Fibroblast of skin of abdomen (primary cell): Measurements from ENCODE around the gene KCNJ6.
"Not testable (repeated sequence)": the region's sequence is repeated elsewhere in the genome, so short reads cannot be mapped to it uniquely, and the experiment has no call there.

Experiments used
- DNase-seq: peaks from one replicate; pipeline ENCODE4 v3.0.0-alpha.2; 2013

Gene KCNJ6

DNA sequence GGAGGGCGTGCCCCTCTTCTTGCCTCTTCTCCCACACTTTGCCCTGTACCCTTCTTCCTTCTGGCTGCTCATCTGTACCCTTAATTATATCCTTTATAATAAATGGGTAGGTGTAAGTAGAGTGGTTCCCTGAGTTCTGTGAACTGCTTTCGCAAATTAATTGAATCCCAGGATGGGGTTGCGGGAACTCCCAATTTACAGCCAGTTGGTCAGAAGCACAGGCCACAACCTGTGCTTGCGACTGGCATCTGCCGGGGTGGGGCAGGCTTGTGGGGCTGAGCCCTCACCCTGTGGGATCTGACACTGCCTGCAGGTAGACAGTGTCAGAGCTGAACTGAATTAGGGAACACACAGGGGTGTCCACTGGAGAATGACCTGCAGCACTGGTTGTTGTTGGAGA lies 244.9 kb downstream of the KCNJ6 start:
- DNase-seq = no peak

DNA sequence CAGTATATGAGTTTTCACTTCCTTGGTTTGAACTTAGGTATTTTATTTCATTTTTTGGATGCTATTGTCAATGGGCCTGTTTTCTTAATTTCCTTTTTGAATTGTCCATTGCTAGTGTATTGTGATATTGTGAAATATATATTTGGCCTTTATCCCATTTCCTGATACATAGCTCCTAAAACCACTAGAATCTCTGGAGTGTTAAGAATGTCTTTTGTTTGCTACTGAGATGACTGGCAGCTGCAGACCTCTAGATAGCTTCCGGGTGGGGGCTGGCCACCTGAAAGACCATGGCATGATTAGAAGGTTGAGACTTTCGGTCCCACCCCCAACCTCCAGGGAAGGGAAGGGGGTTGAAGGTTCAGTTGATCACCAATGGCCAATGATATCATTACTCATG lies 245.4 kb downstream of the KCNJ6 start:
- peak; percentile 84 for DNase-seq

DNA sequence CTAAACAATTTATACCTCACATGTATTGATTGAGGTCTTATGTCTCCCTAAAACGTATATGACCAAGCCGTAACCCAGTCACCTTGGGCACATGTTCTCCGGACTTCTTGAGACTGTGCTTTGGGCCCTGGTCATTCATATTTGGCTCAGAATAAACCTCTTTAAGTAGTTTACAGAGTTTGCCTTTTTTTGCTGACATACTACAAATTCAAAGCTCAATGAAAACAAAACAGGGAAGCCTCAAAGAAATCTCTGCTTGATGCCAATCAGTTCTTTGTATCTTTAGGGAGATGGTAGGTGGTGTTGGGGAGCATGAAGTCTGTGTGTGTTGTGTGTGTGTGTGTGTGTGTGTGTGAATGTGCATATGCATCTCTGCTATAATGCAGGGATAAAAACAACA lies 247.0 kb downstream of the KCNJ6 start:
- no peak for DNase-seq

DNA sequence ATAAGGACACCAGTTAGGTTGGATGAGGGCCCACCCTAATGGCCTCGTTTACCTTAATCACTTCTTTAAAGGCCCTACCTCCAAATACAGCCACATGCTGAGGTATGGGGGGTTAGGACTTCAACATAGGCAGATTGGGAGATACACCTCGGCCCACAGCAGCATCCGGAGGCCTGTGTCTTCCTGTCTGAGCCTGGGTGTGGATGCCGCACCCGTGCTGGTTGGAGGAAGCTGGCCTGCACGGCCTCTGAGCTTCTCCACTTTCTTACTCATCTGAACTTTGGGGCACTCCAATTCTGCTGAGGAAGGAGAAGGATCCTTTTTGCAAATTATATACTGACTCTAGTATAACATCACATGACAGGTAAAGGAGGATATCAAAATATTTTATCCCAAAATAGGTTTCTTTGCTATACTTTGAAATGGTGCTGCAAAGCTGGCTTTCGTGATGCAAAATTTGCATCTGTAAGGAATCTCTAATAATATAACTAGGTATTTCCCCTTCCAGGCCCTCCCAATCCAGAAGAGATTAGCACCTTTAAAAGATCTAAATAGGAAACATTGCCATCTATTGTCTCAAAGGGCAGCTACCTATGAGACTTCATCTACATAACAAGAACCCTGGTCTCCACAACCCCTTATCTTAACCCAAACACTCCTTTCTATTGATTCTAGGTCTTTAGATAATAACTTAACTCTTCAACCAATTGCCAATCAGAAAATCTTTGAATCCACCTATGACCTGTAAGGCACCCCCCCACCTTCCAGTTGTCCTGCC lies 247.6 kb downstream of the KCNJ6 start:
- DNase-seq = no peak

DNA sequence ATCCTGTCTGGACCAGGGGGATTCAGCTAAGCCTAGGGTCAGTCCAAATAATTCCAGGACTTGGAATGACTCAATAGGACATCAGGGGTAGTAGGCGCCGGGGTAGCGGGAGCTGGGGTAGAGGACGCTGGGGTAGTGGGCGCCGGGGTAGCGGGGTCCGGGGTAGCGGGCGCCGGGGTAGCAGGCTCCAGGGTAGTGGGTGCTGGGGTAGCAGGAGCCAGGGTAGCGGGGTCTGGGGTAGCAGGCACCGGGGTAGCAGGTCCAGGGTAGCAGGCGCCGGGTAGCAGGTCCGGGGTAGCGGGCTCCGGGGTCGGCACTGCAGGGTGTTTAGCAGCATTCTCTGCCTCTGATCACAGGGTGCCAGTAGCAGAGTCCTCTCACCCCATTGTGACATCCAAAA lies 248.9 kb downstream of the KCNJ6 start:
- DNase-seq = no peak

DNA sequence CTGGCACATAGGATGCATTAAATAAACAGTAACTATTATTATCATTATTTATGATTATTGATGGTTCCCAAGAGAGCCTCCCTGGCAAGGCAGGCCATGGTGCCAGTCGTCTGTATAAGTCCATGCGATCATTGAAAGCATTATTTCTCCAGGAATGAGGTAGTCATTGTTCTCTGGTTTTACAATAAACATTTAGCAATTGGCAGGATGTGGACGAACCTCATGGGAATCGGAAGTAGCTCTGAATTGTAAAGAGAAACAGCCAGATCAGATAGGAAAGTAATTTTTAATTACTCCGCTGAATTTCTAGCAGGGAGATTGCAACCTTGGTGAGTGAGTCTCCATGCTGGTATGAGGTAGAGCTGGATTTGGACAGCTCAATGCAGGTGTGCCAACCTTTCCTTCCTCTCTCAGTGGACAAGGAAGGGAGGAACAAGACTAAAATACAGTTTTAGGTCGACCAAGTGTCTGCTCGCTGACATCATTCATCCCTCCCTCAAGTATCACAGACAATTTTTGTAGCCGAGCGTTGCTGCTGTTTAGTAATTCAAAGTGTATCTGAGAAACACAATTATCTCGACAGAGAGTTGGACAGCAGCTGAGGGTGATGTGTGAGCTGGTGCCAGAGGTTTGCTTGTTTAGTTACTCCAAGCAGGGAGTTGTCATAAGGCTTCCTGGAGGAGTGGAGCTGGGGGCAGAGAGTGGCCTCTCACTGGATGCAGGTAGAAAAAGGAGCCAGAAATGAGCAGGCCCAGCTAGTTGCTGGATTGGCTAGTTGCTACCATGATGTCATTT lies 250.8 kb downstream of the KCNJ6 start:
- DNase-seq = no peak

DNA sequence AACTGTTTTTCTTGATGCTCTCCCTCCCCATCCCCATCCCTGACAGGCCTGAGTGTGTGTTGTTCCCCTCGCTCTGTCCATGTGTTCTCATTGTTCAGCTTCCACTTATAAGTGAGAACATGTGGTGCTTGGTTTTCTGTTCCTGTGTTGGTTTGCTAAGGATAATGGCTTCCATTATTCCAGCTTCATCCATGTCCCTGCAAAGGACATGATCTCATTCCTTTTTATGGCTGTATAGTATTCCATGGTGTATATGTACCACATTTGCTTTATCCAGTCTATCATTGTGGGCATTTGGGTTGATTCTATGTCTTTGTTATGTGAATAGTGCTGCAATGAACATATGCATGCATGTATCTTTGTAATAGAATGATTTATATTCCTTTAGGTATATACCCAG lies 254.0 kb downstream of the KCNJ6 start:
- DNase-seq = not testable (repeated sequence)

DNA sequence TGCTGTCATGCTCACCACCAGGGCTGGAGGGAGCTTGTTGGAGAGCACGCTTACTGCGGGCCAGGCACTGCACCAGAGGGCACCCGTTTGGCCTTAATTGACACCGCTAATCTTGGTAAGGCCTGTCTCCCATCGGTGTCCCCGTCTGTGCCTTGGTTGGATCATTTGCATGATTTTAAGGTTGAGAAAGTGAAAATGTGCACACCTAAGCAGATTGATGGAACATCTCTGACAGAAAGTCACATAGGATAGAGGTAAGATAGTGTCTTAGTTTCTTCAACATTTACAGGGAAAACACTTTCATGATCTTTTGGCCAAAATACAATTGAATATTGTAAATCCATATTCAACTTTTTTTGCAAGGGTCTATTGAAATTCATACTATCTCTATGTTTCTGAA lies 255.5 kb downstream of the KCNJ6 start:
- no peak for DNase-seq

DNA sequence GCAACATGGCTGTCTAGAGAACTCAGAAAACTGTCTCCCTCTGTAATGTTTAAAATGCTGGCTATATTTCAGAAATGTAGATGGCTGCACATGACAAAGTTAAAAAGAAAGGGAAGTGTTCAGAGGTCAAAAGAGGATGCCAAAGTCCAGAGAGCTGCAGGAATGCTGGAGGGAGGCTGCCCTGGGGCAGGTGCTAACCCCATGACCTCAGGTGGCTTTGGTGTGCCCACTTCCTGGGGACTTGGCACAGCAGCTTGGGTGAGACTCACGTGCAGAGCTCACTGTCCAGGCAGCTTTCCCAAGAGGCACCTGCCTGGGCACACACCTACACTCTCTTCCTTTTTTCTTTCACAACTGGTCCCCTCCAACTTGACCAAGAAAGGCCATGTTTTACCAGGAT lies 256.4 kb downstream of the KCNJ6 start:
- DNase-seq = no peak

DNA sequence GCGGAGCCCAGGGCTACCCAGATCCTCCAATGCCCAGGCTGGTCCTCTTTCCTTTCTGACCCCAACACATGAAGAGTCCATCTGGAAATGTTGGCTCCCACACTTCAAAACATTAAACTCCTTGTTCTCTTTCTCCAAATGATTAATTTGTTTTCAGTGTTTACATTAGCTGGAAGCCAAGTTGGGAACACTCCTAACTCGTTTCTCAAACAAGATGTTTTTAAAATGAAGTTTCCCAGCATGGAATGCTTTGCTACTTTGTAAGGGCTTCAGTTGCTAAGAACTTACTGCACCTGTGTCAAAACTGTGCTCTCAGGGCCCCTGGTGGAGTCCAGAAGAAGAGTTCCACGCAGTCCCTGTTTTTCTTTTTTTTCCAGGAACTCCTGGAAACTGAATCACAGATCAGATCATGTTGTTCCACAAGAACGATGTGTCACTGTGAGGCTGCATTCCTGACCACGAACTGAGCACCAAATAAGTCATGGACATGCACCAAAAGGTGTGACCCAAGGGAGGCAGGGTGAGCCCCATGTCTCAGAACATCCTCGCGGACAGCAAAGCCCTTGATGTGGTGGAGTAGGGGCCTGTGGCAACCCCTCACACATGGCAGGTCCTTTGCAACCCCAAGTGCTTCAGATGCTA lies 257.3 kb downstream of the KCNJ6 start:
- peak; percentile 70 for DNase-seq

DNA sequence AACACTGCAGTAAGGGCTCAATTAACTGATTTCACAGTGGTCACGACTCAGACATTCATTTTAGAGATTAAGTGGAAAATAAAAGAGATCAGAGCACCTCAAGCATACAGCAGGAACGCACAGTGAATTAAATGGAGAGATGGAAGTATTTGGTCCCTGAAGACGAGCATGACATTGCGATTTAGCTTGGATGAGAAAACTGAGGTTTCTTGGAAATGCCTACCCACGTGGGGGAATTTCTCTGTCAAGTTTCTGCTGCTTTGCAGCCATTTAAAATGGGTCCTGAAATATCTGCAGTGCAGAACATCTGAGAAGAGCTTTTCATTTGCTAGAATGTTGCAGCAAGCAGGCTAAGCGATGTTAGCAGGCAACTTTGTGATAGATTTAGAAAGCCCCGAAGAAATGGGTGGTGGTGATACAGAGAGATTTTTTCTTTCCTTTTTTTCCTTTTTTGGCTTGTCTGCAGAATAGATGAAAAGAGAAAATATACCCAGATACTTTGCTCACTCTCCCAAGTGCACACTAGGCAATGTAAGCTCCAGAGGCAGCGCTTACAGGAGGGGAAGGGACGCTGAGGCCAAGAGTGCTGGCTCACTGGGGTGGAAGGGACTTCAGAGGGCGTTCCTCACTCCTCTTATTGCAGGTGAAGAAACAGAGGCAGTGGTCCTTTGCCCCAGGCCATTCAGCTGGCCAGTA lies 258.0 kb downstream of the KCNJ6 start:
- no peak for DNase-seq

DNA sequence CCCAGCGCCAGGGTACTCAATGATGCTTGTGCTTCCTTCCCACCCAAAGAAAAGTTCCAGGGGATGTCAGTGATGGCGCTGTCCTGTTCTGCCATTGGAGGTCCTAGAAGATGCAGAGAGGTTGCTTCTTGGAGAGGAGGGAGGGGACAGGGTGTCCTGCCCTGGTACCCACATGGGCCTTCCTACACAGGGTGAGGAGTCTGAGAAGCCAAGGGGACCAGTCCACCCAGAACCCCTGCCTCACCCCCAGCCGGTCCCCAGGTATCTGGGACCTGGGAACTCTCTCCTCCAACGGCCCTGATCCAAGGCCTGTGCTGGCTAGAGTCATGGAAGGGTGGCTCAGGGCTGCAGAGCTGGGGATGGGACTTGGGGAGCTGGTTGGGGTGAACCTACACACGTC lies 259.4 kb downstream of the KCNJ6 start:
- no peak for DNase-seq

DNA sequence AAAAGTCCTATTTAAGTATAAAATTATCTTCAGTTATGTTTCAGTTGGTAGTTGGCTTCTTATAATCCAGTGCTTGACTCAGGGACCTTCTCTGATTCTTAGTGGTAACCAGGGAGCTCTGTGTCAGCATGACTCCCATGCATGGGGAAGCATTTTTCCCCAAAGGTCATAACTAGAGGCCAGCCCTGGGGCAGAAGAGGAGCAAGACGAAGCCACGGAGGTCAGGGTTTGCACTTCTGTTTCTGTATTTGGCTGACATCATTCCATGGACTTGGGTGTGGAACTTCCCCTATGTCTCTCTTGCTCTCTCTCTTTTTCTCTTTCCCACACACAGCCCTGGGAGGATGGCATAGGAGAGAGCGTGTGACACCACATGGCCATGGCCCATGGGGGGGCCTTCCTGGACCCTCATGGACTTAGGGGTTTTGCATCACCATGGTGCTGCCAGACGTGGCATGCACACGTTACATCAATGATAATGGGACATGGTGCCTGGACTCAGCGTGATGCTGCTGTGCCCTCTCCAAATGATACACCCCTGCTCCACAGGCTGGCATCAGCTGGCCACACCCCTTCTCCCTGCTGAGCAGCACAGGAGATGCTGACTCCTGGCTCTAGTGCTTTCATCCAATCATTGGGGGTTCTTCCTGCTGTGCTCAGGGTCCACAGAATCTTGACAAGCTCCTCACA lies 260.5 kb downstream of the KCNJ6 start:
- no peak for DNase-seq

DNA sequence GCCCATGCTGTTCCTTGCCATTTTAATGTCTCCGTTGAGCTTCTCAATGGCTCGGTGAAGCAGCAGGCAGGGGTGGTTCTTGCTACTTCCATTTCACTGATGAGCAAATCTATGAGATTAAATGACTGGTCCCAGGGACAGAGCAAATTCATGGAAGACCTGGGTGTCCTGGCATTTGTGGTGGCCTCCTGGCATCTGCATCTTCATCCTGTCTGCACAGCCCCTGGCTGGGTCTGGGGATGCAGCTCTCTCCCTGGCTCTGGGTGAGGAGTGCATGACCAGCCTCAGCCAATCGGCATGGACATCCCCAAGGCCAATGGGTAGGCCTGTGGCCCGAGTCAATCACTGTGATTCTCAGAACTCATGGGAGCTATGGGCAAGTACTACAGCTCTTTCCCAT lies 261.7 kb downstream of the KCNJ6 start:
- DNase-seq = no peak

DNA sequence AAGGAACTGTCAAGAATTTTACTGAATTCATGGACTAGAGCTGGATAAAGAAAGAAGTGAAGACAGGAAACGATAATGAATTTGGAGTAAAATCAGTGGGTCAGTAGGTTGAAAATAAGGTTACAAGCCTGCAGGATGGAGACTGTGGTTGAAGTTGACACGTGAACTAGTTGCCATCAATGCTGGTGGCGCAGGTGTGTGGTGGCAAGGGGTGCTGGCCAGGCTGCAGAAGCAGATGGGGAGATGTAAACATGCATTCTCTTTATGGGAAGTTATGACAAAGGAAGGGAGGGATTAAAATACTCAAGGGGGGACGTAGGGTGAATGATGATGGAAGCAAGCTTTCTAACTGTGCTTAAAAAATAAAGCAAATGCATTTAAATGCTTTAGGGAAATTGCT lies 263.1 kb downstream of the KCNJ6 start:
- DNase-seq = no peak

DNA sequence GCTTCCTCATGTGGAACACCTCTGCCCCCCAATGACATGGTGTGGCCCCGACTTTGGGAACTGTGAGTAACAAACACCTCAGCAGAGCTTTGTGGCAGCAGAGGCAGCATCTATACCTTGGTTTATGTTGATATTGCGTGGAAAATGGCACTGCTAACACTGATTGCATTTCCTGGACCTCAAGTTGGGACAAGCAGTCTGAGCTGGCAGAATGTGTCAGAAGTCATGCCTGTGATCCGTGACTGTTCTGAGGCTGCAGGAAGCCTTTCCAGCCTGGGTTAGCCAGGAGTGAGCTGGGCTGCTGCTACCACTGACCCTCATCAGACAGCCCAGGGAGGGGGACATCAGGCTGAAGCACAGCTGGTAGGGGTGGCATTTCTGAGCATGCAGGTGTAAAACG lies 268.5 kb downstream of the KCNJ6 start:
- no peak for DNase-seq

DNA sequence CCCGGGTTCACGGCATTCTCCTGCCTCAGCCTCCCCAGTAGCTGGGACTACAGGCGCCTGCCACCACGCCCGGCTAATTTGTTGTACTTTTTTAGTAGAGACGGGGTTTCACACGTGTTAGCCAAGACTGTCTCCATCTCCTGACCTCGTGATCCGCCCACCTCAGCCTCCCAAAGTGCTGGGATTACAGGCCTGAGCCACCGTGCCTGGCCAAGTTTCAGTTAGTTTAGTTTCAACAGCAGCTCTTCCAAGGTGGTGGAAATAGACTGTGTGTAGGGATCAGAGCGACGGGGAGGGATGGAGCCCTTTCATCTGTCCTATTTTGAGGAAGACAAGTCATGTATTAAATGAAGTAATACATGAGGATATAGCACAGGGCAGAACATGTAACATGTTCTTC lies 269.5 kb downstream of the KCNJ6 start:
- DNase-seq = not testable (repeated sequence)

DNA sequence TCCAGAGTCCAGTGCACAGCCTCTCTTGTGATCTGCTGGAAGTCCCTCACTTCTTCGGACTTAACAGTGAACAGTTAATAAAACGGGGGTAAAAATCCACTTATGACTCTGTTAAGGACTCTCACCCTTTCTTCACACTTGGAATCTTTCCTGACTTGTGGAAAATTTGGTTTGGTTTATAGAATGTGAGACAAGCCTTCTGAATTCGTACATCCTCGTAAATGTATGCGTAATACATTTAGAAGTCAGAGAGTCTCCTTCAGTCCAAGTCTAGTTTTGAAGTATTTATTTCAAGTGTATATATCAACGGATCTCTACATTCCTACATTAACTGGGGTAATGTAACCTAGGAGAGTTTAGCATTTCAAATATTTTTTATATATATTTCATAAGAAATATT lies 270.4 kb downstream of the KCNJ6 start:
- DNase-seq = no peak

DNA sequence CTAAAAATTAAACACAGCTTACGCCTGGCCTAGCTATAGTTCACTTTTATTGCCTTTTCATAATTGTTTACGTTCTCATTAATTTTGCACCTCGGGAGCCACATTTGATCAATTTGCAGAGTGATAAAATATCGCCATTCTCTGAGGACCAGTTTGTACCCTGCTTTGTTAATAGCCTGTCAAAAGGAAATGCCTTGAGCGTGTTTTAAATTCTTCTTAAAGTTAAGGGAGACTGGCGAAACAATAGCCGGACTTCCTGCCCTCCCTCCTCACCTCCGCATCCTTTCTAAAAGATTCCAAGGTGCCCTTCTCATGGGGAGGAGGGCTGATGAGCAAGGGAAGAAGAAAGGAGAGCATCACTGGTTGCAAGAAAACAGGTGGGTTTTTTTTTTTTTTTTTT lies 271.6 kb downstream of the KCNJ6 start:
- DNase-seq = no peak

DNA sequence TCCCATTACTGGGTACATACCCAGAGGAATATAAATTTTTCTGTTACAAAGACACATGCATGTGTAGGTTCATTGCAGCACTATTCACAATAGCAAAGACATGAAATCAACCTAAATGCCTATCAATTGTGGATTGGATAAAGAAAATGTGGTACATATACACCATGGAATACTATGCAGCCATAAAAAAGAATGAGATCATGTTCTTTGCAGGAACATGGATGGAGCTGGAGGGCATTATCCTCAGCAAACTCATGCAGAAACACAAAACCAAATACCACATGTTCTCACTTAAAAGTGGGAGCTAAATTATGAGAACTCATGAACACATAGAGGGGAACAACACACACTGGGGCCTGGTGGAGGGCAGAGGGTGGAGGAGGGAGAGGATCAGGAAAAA lies 272.4 kb downstream of the KCNJ6 start:
- not testable (repeated sequence) for DNase-seq

DNA sequence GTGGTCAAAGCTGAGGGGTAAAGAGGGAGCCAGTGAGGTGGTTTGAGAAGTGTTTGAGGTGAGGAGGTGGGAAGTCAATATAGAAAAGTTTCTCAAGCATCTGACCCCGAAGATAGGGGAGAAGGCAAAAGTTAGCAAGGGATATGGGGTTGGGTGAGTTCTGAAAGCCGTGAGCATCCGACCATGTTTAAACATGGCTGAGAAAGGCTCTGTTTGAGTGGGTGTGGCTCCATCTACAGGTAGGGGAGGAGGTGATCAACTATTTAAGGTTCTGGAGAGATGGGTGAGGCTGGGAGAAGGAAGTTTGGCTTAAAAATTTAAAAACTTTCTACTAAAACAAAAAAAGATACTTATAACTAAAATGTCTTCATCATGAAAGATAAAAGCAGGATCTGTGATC lies 273.8 kb downstream of the KCNJ6 start:
- no peak for DNase-seq

DNA sequence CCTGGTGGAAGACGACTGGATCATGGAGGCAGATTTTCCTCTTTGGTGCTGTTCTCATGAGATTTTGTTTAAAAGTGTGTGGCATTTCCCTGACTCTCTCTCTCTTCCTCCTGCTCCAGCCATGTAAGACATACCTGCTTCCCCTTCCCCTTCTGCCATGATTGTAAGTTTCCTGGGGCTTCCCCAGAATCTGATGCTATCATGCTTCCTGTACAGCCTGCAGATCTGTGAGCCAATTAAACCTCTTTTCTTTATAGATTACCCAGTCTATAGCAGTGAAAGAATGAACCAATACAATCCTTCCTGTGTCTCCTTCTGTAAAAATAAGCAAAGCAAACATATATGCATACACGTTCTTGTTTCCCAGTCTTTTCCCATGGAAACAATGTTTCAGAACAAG lies 276.5 kb downstream of the KCNJ6 start:
- DNase-seq = no peak
